SK-N-DZ (cell line): ENCODE measurements around the gene MICAL2.

ENCODE experiments used
- DNase-seq: peaks from one replicate; pipeline ENCODE4 v3.0.0-alpha.2; 2015; ENCODE audit warnings: low spot score

Gene MICAL2

GRCh38 chr11:12075822-12076821 lies 34.3 kb upstream of the MICAL2 start:
- DNase-seq, result no peak

GRCh38 chr11:12076840-12077534 lies 33.4 kb upstream of the MICAL2 start:
- DNase-seq, result no peak

DNA sequence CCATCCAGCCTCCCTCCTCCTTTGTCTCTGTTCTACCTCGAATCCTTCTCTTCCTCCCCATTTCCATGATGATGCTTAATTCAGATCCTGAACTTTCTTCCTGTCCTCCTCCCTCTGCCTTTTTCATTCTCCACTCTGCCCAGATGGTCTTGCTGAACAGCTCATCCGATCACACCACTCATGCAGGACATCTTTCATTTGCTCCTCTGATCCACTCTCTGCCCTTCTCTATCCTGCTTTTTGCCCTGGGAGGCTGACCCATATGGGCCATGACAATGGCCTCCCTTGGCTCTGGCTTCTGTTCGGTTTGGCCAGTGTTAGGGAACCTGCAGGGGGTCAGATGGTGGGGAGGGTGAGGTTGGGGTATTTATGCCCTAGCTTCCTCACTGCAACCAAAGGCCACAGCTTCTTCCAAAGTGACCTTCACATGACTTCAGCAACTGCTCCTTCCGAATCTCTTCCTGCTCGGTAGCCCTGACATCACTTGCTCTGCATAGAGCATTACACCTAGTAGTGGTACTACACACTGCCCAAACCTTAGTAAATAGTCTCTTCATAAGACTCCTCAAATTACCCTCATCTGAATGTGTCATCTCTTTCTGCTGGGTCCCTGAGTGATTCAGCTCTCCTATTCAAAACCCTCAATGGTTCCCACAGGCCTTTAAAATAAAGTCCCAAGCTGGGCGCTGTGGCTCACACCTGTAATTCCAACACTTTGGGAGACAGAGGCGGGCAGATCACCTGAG lies 32.7 kb upstream of the MICAL2 start:
- DNase-seq, result no peak

DNA sequence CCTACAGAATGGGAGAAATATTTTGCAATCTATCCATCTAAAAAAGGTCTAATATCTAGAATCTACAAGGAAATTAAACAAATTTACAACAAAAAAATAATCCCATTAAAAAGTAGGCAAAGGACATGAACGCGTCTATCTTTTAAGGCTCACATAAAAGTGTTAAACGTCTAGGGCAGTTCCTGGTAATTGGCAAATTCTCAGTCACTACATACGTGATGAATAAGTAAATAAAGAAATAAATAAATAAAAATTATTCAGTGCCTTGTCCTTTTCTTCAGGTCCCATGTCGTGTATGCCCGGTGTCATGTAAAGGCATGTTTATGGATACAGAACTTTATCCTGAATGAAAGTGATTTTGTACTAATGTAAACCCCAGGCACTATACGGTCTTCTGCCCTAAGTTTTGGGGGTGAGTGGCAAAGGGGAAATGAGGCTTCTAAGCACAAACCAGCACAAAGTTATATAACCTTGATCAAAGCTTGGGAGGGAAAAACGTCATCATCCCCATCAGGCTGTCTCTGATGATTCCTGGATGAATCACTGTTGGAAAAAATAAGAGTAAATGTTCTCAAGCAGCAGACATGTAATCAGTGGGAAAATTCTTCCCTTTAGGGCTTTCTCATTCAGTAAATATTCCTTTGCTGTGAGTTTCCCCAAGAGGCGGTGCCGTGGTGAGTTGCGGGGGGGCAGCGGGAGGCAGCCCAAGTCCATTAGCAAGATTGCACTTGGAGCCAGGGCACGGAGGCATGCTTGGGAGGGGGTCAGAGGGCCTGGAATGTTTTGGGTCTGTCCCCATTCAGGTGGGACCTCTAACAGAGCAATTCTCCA lies 30.4 kb upstream of the MICAL2 start:
- DNase-seq, result no peak

- no peak for DNase-seq
These were observed 27.0 kb upstream of the MICAL2 start for GRCh38 chr11:12083380-12083779.

- no peak for DNase-seq
These were observed 26.1 kb upstream of the MICAL2 start for GRCh38 chr11:12084256-12084655.

GRCh38 chr11:12085371-12086251 lies 24.8 kb upstream of the MICAL2 start:
- no peak for DNase-seq

GRCh38 chr11:12086271-12087074 lies 23.9 kb upstream of the MICAL2 start:
- no peak for DNase-seq

DNA sequence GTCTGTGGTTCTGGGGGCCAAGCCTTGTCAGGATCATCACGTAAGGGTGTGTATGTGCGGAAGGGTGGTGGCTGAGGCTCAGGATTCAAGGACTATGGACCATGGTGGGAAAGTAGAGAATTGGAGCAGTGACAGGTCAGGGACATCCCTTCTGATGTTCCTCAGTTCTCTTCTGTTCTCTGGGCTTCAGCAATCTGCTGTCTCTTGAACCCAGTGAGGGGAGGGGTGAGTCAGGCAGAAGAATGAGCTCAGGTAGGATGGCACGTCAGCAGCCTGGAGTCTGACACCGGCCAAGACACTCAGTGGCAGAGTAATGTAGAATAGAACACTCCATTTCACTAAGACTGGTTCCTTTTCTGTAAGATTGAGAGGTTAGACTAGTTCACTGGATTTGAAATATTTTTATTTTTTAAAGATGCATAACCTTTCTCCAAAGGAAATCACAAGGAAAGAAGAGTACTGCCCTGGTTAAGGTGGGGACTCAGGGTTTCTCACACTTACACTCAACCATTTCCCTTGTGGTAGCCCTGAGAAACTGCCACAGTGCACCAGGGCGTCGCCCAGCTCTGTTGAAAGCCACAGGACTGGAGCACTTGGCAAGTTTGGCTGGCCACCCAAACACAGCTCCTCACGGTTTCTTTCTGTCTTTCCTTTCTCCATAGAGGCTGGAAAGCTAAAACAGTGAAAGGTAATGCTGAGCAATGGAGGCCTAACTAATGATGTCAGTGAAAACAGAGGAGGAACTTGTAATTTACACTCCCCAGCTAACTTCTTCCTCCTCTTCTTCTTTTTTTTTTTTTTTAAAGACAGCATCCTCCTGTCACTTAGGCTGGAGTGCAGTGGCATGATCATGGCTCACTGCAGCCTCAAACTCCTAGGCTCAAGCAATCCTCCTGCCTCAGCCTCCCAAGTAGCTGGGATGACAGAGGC lies 23.1 kb upstream of the MICAL2 start:
- DNase-seq, result no peak

DNA sequence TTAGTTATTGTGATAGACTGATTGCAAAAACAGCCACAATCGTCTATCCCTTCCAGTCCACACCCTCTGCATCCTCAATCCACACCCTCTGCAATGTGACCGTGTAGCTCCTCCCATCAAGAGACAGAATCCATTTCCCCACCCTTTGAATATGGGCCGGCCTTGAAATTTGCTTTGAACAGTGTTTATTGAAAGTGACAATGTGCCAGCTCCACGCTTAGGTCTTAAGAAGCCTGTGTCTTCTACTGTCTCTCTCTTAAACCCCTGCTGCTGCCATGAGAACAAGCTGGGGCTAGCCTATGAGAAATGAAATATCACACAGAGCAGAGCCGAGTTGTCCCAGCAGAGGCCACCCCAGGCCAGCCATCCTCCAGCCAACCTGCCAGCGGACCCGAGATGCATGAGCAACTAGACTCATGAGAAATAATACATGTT lies 22.3 kb upstream of the MICAL2 start:
- no peak for DNase-seq

GRCh38 chr11:12088531-12088930 lies 21.9 kb upstream of the MICAL2 start:
- DNase-seq, result no peak

DNA sequence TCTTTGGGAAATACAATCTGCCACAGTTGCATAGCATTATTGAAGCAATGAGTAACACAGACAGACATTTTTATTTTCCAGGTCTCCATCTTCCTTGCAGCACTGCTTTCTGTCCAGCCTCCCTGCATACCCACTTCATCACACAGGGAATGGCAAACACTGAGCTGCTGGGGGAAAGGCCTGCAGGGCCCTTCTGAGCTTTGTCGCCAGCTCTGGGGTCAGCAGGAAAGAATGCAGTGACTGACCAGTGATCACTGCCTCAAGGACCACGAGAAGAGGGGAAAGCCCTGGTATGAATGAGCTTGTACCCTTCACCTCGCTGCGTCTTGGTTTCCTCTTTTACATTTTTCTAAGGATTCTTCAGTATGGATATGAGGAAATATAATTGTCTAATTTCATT lies 21.3 kb upstream of the MICAL2 start:
- no peak for DNase-seq

DNA sequence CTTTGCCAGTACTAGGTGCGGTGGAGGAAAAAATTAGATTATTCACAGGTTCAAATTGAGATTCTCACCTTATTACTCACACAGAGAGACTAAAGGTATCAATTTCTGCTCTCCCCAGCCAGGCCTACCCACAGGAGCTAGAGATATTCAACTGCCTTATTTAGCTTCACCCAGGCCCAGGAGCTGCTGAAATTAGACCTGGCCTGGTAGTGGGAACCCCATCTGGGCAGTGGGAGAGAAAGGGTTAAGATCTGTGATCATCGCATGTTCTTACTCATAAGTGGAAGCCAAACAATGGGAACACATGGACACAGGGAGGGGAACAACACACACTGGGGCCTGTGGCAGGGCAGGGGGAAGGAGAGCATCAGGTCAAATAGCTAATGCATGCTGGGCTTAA lies 20.9 kb upstream of the MICAL2 start:
- no peak for DNase-seq

GRCh38 chr11:12090061-12090591 lies 20.3 kb upstream of the MICAL2 start:
- DNase-seq, result no peak

DNA sequence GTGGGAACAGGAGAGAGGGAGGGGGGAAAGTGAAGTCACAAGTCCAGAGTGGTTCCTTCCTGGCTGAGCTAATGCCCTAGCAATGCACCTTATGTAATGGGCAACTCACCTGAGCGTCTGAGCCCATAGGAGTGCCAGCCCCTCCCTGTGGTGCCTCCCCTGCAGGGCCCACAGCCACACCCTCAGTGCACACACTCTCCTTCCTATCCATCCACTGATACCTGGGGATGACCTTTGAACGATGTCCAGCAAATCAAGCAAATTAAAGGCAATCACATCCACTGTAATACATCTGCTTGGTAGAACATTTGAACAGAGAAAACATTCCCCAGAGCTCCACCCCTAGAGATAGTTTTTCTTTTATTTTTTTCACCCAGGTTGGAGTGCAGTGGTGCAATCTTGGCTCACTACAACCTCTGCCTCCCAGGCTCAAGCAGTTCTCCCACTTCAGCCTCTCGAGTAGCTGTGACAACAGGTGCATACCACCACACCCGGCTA lies 19.6 kb upstream of the MICAL2 start:
- DNase-seq, result no peak

GRCh38 chr11:12091956-12092558 lies 18.3 kb upstream of the MICAL2 start:
- DNase-seq, result no peak

DNA sequence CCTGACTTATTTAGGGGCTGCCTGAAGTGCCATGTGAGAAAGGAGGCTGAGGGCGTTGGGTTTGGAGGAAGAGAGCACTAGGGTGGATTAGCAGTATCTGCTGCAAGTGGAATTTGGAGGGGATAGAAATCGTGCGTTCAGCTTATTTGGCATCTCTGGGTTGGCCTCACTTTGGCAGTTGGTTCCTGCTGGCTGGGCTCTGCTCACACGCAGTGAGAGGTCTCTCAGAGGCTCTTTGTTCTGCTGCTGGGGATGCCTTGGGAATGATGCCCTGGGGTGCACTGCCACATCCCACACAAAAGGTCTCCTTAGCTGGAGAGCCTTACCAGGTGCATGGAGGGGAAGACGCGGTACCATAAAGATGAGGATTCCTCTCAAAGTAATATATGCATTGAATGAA lies 17.7 kb upstream of the MICAL2 start:
- DNase-seq, result no peak
